GM18861 (cell line): ENCODE measurements around the gene CLIC4.
A peak's percentile ranks its signal among the peaks of the same experiment; 100 is the strongest.
"Not testable (repeated sequence)": the region's sequence is repeated elsewhere in the genome, so short reads cannot be mapped to it uniquely, and the experiment has no call there.

Source experiments
- ATAC-seq: cut with Tn5 transposase; IDR thresholded peaks from one replicate; pipeline ENCODE4 v1.9.1; 2021; ENCODE audit not compliant: unreplicated experiment

CLIC4 gene

DNA sequence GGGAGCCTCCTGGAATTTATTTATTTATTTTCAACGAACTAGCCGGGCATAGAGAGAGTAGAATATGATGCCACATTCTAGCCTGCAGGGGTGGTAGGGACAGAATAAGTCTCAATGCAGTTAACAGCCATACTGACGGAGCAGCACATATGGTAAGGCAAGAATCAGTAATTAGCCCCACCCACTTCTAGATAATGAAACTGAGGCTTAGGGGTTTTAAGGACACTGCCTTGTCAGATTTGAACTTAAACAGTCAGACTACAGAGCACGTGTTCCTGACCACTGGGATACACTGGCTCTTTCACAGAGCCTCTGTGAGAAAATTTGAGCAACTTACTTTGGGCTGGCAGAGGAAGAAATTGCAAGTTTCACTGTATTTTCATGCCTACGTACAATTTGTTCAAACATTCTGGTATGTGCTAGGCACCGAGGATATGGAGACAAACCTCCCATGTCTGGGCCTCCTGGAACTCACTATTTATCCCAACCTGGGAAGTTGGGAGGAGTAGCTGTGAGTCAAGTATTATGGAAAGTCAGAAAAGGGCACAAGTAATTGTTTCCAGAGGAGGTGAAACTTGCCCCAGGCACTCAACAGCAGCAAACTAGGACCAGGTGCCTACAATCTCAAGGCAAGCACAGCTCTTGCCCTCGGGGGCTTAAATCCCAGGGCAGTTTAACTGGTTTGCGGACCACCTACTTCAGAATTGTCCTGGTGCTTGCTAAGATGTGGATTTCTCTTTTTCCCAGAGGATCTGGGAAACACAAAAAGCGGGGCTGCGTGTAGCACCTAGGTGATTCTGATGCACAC, 1.6 kb upstream of the CLIC4 start:
- no peak for ATAC-seq

DNA sequence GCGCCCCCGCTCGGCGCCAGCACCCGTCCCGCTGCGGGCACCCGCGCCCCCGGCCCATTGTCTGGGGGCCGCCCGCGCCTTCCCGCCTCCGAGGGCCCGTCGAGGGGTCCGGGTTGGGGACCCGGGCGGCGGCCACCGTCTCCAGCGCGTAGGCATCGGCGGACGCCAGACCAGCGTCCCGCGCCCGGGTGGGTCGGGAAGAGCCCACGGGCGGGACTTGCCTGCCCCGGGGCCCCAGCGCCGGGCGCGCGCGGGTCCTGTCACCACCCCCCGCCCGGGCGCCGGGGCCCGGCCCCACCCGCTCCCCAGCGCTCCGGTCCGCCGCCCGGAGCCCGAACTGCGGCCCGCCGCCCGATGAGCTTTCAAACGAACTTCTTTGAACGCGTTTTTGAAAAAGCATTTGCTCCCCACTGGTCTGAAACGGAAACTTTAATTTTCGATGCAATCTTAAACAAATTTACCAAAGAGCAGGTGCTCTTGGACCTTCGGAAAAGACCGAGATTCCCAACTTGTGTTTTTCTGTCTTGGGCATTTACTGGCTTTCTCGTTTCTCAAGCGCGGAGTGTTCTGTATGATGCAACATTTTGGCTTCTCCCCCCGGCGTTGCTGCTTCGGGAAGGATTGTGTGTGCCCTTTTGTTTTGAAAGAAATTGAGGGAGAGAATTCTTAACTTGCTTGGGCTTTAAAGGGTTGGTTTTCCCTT, 615 bp downstream of the CLIC4 start:
- ATAC-seq: peak; percentile 2

DNA sequence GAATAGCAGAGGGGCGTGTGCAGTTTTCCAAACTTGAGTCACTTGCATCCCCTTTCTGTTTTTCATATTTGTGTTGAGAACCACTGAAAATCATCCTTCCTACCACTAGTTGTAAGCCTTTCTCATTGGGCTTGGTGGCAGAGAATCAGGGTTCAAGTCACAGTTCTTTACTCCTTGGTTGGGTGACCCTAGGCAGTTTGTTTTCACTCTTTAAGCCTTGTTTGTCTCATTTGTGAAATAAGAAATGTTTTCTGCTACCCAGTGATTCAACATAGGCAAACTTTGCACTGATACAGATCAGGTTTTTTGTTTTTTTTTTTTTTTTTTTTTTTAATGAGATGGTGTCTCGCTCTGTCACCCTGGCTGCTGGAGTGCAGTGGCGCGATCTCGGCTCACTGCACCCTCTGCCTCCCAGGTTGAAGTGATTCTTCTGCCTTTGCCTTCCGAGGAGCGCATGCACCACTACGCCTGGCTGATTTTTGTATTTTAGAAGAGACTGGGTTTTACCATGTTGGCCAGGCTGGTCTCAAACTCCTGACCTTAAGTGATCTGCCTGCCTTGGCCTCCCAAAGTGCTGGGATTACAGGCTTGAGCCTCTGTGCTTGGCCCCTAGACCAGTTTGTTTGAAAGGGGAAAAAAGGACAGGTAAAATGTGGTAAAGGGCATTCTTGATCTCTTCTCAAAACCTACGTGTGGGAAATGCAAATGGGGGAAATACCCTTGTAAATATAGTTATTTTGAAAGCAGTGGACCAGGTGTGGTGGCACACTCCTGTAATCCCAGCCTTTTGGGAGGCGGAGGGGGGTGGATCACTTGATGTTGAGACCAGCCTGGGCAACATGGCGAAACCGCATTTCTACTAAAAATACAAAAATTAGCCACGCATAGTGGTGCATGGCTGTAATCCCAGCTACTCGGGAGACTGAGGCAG, 3.2 kb downstream of the CLIC4 start:
- no peak for ATAC-seq

- no peak for ATAC-seq
Observed at GRCh38 chr1:24749252-24749651, 4.0 kb downstream of the CLIC4 start.

DNA sequence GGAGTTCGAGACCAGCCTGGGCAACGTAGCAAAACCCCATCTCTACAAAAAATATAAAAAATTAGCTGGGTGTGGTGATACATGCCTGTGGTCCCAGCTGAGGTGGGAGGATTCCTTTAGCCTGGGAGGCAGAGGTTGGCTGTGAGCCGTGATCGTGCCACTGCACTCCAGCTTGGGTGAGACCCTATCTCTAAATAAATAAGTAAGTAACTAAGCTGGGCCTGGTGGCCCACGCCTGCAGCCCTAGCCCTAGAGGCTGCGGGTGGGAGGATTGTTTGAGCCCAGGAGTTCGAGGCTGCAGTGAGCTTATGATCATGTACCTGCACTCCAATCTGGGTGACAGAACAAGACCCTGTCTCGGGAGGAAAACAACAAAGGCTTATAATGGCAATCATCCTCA, 4.6 kb downstream of the CLIC4 start:
- no peak for ATAC-seq

GRCh38 chr1:24751833-24752232, 6.6 kb downstream of the CLIC4 start:
- ATAC-seq: no peak

DNA sequence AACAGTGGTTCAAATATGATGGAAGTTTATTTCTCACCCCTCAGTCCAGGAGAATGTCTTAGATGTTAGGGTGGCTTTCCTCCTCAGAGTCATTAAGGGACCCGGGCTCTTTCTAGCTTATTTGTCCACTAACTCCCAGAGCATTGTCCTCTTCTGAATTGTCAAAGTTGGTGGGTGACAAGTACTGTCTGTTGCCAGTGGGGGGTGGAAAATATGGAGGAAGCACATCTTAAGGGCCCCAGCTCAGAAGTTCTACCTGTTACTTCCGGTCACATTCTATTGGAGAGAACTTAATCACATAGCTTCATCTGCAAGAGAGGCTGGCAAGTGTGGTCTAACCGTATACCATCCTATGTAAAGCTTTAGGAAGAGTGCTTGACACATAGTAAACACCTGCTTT, 7.1 kb downstream of the CLIC4 start:
- no peak for ATAC-seq

GRCh38 chr1:24754229-24754628, 9.0 kb downstream of the CLIC4 start:
- ATAC-seq: no peak

DNA sequence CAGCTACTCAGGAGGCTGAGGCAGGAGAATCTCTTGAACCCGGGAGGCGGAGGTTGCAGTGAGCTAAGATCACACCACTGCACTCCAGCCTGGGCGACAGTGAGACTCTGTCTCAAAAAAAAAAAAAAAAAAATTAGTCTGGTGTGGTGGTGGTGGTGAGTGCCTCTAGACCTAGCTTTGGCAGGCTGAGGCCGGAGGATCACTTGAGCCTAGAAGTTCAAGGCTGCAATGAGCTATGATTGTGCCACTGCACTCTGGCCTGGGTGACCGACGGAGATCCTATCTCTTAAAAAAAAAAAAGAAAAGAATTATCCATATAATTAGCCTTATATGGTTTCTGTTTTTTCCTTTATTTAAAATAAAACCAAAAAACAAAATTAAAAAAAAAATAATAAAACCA, 10.1 kb downstream of the CLIC4 start:
- ATAC-seq: not testable (repeated sequence)

DNA sequence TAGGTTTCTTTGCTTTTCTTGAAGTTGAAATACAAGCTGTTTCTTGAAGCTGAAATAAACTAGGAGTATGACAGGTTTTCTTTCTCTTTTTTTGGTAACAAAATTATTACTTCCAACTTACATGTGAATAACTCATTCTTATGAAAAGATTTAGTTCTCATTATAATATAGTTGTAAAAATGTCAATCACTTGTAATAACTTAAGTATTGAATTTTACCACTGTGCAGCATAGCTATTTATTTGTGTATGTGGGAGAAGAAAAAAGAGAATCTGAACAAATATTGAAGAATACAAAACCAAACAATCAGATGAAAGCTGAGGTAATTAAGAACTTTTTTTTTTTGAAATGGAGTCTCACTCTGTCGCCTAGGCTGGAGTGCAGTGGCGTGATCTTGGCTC, 11.1 kb downstream of the CLIC4 start:
- no peak for ATAC-seq

DNA sequence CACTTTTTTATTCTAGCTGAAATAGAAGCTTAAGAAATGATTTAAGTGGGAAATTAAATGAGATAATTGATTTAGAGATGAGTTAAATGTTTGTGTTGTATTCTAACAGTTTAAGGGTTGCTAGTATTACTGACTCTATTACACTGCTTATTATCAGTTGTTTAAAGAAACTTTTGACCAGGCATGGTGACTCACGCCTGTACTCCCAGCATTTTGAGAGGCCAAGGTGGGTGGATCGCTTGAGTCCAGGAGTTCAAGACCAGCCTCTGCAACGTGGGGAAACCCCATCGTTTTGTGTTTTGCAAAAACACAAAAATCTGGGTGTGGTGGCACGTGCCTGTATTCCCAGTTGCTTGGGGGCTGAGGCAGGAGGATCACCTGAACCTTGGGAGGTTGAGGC, 14.2 kb downstream of the CLIC4 start:
- ATAC-seq: no peak

DNA sequence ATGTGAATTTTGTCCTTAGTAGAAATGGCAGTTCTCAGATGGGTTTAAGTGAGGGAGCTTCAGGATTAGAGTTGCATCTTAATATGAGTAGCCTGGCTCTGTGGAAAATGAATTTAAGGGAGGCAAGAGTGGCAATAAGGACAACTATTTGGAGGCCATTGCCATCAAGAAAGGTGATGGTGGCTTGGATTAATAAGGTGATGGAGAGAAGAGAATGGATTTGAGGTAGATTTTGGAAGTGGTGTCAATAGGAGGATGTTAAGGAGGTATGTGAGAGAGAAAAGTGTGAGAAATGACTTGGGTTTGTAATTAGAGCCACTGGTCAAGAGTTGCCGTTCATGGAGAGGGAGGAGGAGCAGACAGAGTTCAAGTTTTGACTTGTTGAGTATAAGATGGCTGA, 16.3 kb downstream of the CLIC4 start:
- no peak for ATAC-seq

DNA sequence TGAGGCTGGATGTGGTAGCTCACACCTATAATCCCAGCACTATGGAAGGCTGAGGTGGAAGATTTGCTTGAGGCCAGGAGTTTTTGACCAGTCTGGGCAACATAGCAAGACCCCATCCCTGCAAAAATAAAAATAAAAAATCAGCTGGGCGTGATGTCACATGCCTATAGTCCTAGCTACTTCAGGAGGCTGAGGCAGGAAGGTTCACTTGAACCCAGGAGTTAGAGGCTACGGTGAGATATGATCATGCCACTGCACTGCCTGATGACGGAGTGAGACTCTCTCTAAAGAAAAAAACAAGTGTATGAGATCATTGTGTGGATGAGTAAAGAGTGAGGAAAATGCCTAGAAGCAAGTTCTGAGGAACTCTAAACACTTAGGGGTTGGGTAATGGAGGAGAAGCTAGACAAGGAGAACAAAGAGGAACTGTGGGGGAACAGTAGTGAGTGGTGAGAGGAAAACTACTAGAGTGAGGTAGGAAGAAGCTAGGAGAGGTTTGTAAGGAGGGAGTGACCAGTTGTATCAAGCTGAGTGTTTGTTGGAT, 17.0 kb downstream of the CLIC4 start:
- ATAC-seq: no peak

DNA sequence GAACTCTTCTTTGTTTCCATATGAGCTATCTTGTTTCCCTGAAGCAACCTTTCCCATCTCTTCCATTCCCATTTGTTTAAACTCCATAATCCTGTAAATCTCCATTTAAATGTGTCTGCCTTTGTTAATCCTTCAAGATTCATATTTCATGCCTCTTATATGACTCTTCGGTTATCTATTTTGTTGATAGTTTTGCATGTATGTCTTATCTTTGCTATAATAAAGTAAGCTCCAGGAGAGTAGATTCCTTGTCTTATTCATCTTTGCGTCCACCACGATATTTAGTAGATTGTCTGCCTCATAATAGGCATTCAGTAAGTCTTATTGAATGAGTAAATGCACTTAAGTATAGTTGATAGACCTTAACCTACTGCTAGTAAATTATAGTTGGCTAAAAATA, 18.4 kb downstream of the CLIC4 start:
- no peak for ATAC-seq

DNA sequence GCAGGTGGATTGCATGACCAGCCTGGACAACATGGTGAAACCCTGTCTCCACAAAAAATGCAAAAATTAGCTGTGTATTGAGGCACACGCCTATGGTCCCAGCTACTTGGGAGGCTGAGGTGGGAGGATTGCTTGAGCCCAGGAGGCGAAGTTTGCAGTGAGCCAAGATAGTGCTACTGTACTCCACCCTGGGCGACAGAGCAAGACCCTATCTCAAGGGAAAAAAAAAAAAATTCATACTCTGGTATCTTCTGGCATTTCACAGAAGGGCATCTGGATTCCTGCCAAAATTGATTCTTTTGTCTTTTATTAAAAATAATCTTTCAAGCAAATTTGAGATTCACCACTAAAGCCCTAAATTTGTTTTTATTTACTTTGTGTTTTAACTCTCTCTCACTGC, 19.2 kb downstream of the CLIC4 start:
- no peak for ATAC-seq

DNA sequence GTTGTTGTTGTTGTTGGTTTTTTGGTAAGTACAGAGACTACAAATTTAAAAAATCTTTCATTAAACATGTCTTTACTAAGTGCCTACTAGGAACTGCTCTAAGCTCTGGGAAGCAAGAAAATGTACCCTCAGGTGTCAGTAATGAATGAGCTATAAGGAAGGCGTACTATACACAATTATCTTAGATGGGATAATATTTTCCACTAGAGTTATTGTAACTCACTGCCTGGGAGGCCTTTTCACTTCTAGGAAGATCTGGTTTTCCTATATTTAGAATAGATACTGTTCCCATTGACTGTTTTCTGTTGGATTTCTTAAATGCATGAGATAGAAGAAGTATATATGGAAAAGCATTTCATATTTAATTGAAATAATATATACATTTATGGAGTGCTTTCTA, 19.6 kb downstream of the CLIC4 start:
- no peak for ATAC-seq

DNA sequence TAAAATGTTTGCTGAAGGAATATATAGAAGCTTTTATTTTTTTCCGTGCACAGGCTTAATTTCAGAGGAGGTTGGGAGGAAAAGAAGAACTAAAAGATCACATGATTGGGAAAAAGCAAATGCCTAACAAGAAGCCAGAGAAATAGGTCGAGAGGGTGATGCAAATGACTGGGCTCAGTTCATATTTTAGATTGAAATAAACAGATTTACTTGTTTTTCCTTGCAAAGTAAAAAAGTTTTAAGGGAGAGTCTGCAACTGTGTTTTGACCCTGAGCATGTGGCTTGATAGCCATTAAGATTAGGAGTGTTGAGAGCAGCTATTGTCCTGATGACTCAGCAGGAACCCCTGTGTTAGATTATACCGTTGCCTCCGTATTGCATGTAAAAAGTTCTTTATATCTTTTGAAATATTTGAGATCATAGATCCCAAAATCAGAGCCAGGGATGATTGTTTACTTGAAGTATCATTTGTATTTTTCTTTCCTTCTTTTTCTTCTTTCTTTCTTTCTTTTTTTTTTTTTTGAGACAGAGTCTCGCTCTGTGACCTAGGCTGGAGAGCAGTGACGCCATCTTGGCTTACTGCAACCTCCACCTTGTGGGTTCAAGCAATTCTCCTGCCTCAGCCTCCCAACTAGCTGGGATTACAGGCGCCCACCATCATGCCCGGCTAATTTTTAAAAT, 20.2 kb downstream of the CLIC4 start:
- ATAC-seq: no peak

DNA sequence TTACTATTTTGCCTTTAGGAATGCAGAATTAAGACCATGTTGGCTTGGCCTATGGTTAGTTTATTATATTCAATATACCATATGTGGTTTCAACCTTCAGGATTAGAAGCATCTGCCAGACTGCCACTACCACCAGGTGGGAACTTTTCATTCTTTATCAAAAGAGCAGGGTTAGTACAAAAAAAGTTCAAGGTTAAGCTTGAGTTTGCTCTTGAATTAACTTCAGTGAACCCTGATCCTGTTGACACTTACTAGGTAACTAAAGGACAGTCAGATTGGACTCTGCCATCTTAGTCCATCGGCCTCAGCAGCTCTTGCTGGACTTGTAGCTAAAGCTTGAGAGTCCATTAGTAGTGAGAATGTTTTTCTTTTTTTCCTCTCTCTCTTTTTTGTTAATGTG, 22.1 kb downstream of the CLIC4 start:
- ATAC-seq: no peak

DNA sequence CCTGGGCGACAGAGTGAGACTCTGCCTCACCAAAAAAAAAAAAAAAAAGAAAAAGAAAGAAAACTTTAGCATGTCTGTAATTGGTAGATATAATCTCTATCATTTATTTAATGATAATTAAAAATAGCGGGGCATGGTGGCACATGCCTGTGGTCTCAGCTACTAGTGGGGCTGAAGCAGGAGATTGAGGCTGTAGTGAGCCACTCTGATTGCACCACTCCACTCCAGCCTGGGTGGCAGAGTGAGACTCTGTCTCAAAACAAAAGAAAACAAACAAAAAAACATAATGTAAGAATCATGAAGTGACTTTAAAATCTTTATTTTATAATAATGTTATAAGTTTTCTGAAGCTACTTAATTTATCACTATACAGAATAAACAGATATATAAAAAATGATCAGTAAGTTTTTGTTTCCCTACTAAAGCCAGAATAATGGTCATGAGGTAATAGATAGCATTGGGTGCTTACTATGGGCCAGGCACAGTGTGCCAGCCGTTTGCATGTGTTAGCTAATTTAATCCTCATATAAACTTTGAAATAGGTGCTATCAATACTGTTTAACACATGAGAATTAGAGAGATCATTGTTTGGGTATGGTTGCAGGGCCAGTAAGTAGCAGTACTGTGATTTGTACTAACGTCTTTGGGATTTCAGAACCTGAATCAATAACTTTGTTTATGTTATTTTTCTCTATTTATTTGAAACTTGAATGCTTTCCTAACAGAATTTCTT, 23.8 kb downstream of the CLIC4 start:
- ATAC-seq: peak; percentile 27
